IPS-20b (cell line): ENCODE measurements around the gene SHROOM3.

Source experiments
- H3K27ac ChIP-seq: one replicate; pipeline ENCODE4 v1.5.1; 2013; ENCODE audit warnings: low read length
- H3K27me3 ChIP-seq: 2 replicates; pipeline ENCODE4 v1.6.1; 2013; ENCODE audit warnings: mild to moderate bottlenecking, low read length, inconsistent platforms; ENCODE audit not compliant: insufficient read depth
- H3K36me3 ChIP-seq: 2 replicates; pipeline ENCODE4 v1.6.1; 2013; ENCODE audit warnings: low read depth, mild to moderate bottlenecking, inconsistent platforms, low read length, moderate library complexity; ENCODE audit not compliant: insufficient read depth
- H3K4me1 ChIP-seq: 2 replicates; pipeline ENCODE4 v1.6.1; 2013; ENCODE audit warnings: mild to moderate bottlenecking, control low read depth, inconsistent platforms, low read length, moderate library complexity; ENCODE audit not compliant: insufficient read depth
- H3K4me3 ChIP-seq: 2 replicates; pipeline ENCODE4 v1.5.1; 2013; ENCODE audit warnings: mild to moderate bottlenecking, low read length, inconsistent platforms
- H3K9ac ChIP-seq: 2 replicates; pipeline ENCODE4 v1.6.1; 2013; ENCODE audit warnings: low read depth, mild to moderate bottlenecking, inconsistent platforms, low read length, moderate library complexity
- H3K9me3 ChIP-seq: 2 replicates; pipeline ENCODE4 v1.6.1; 2013; ENCODE audit warnings: mild to moderate bottlenecking, low read depth, low read length, inconsistent platforms; ENCODE audit not compliant: insufficient read depth

SHROOM3 gene

DNA sequence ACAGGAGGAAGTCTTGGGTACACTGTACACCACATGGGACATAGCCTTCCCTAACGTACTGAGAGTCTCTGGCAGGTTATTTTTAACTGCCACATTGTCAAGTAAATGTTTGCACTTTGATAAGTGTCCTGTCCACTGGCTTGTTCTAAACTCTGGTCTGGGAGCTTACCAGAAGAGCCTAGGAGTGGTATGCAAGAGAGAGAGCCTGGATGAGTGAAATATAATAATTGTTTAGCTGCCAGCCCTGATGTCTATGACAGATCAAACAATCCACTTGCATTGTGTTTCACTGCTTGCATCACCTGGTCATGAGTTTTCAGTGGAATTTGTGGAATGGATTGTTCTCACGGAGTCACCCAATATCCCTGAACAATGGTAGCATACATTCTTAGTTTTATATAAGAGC lies 91.6 kb downstream of the SHROOM3 start:
- no peak overlapping the region for H3K27ac ChIP-seq
- H3K4me1 ChIP-seq: no peaks in the 10 kb centered on the region; the same call in 1 of the 2 replicates
- H3K4me3 ChIP-seq: no peak overlapping the region
- H3K9ac ChIP-seq: no peak overlapping the region
- H3K27me3 ChIP-seq: no peaks in the 10 kb centered on the region
- no peaks in the 10 kb centered on the region for H3K9me3 ChIP-seq
- no peaks in the 10 kb centered on the region for H3K36me3 ChIP-seq

DNA sequence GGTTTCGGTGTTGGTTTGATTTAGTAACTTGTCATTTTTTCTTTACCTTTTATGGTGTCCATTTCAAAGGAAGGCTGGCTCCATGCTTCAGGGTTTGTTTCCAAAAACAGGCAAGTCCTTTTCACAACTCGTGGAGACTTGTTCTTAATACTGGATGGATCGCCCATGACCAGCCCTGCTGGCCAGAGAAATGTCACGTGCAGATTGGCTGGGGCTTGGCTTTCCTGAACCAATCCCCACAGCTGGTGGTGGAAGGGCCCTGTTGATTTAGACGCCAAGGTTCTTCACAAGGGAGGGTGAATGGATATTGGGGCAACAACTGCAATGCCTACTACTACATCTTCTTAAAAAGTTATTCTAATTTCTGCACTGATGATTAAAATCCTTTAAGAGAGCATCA lies 92.6 kb downstream of the SHROOM3 start:
- H3K36me3 ChIP-seq: no peaks in the 10 kb centered on the region

DNA sequence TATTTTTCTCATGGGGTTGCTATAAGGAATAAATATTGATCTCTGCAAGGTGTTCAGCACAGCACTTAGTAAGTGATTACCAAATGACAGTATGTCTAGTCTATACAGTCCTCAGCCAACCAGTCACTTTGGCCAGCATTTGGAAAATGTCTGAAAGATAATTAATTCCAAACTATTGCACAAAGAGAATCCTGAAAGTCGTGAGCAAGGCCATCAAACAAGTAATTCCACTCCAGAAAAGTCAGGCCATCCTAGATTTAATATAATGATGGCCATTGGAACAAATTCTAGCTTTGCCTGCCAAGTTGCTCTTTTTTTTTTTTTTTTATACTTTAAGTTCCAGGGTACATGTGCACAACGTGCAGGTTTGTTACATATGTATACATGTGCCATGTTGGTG lies 96.6 kb downstream of the SHROOM3 start:
- Histone ChIP-seq H3K27ac (no peak overlapping the region), H3K27me3 (no peaks in the 10 kb centered on the region), H3K36me3 (no peaks in the 10 kb centered on the region), H3K9ac (no peak overlapping the region), H3K4me3 (no peak overlapping the region), H3K4me1 (peaks cover 12% of the 10 kb centered on the region), H3K9me3 (no peaks in the 10 kb centered on the region)

More for the DNA sequence above, 92.6 kb downstream of the SHROOM3 start:
- H3K9me3 ChIP-seq: no peaks in the 10 kb centered on the region
- no peak overlapping the region for H3K4me3 ChIP-seq
- no peak overlapping the region for H3K27ac ChIP-seq
- no peak overlapping the region for H3K9ac ChIP-seq
- H3K27me3 ChIP-seq: no peaks in the 10 kb centered on the region
- no peaks in the 10 kb centered on the region; the same call in 1 of the 2 replicates for H3K4me1 ChIP-seq

DNA sequence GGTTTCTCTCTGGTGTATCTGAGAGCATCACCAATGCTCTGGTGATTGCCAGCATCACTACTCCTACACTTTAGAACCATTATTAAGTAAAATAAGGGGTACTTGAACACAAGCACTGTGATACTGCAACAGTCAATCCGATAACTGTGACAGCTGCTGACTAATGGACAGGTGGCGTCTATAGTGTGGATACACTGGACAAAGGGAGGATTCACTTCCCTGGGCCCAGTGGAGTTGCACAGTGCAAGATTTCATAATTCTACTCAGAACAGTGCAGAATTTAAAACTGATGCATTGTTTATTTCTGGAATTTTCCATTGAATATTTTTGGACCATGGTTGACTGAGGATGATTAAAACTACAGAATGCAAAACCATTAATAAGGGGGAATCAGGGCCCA lies 97.8 kb downstream of the SHROOM3 start:
- Histone ChIP-seq H3K36me3 (no peaks in the 10 kb centered on the region), H3K27me3 (no peaks in the 10 kb centered on the region), H3K4me3 (no peak overlapping the region), H3K27ac (no peak overlapping the region), H3K9me3 (no peaks in the 10 kb centered on the region), H3K9ac (no peak overlapping the region), H3K4me1 (peaks cover 12% of the 10 kb centered on the region; the same call in 1 of the 2 replicates)

DNA sequence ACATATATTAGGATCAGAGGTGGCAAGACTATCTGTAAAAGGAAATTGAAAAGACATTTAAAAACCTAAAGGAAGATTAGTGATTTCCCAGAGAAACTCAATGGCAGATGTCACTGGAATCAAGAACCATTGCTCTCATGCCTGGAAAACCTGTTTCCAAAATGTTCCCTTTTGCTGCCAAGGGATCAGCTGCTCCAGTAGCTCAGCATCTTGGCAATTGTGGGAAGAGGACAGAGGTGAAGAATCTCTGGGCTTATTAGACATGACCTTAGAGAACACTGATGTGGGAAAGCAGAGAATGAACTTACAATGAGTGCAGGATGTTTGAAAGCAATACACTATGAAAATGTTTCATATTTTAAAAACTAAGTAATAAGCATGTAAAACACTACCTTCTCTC lies 98.3 kb downstream of the SHROOM3 start:
- no peak overlapping the region for H3K27ac ChIP-seq
- H3K9ac ChIP-seq: no peak overlapping the region
- peaks cover 12% of the 10 kb centered on the region; the same call in 1 of the 2 replicates for H3K4me1 ChIP-seq
- H3K36me3 ChIP-seq: no peaks in the 10 kb centered on the region
- H3K9me3 ChIP-seq: no peaks in the 10 kb centered on the region
- H3K4me3 ChIP-seq: no peak overlapping the region
- H3K27me3 ChIP-seq: no peaks in the 10 kb centered on the region

DNA sequence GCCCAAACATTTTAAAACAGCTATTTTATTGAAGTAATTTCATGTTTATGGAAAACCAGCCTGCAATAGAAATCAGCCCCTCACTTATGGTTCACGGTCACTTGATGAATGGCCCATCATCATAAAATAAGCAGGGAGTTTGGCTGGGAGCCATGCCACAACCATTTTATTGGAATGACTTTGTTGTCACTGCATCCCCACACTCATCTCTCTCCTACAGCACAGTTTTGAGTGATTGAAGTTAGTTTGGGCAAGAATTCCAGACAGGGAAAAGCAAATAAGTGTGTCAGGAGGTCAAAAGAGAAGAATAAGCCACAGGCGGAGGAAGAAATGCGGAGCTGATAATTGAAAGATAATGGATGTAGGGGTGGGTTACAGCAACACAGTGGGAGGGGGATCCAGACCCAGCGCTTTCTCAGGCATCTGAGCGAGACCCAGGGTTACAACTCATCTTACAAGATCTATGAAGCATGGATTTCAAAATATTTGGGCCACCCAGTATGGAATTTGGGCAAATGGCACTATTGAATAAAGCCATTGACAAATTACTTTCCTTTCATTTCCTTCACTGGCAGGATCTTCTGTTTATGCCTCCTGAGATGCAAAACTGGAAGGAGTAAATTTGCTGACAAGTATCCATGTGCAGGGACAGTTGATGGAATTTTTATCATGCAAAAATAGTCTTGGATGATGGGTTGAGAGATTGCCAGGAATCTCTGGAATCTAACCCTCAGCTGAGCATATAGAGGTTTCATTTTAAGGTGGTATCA lies 100.8 kb downstream of the SHROOM3 start:
- Histone ChIP-seq H3K27ac (no peak overlapping the region), H3K4me1 (peaks cover 18% of the 10 kb centered on the region; the same call in 1 of the 2 replicates), H3K4me3 (no peak overlapping the region; the same call in 1 of the 2 replicates), H3K27me3 (no peaks in the 10 kb centered on the region), H3K9ac (no peak overlapping the region), H3K9me3 (no peaks in the 10 kb centered on the region), H3K36me3 (no peaks in the 10 kb centered on the region)

DNA sequence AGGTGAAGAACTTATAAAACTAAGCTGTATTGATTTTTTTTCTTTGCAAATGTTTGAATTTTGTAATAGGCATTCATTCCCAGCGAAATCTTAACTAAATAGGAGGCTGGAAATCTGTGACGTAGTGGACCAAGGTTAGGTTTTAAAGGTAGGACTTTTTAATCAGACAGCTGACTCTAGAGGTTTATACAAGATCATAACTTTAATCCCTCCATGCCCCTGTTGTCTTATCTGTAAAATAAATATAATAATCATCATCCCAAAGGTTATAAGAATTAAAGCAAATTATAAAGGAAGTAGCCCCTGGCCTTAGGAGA lies 101.3 kb downstream of the SHROOM3 start:
- H3K9ac ChIP-seq: no peak overlapping the region
- H3K4me3 ChIP-seq: no peak overlapping the region
- no peaks in the 10 kb centered on the region for H3K9me3 ChIP-seq
- H3K4me1 ChIP-seq: peaks cover 18% of the 10 kb centered on the region; the same call in 1 of the 2 replicates
- H3K27me3 ChIP-seq: no peaks in the 10 kb centered on the region
- no peaks in the 10 kb centered on the region for H3K36me3 ChIP-seq
- H3K27ac ChIP-seq: no peak overlapping the region

DNA sequence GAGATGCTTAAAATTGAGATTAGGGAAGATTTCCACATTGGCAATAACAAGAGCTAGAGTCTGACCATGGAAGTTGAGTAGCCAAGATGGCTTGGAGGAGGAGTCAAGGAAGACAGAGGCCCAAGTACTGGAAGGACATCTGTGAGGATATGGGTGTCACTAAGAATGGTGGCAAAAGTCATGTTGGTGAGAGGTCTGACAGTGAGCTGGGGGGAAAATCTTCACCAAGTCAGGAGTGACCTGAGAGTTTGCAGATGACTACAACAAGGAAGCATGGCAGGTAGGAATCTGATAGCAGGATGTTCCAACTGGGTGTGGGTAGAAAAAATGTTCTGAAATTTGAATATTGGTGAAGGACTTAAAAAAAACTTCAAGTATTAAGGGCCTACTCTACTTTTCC lies 103.3 kb downstream of the SHROOM3 start:
- no peak overlapping the region for H3K27ac ChIP-seq
- no peak overlapping the region for H3K9ac ChIP-seq
- H3K36me3 ChIP-seq: no peaks in the 10 kb centered on the region
- no peaks in the 10 kb centered on the region for H3K27me3 ChIP-seq
- H3K9me3 ChIP-seq: no peaks in the 10 kb centered on the region
- peaks cover 18% of the 10 kb centered on the region; the same call in 1 of the 2 replicates for H3K4me1 ChIP-seq
- no peak overlapping the region for H3K4me3 ChIP-seq

DNA sequence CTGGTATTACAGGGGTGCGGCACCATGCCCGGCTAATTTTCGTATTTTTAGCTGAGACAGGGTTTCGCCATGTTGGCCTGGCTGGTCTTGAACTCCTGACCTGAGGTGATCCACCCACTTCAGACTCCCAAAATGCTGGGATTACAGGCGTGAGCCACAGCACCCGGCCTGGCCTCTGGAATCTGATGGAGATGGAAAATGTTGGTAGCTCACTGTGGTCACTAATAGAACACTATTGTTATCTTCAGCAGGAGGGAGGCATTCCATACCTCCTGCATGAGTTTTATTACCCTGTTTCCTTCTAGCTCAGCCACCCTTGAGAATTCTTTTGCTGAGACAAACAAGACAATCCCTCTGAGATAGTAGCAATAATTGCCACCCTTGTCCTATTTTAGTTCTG lies 105.0 kb downstream of the SHROOM3 start:
- no peak overlapping the region for H3K9ac ChIP-seq

DNA sequence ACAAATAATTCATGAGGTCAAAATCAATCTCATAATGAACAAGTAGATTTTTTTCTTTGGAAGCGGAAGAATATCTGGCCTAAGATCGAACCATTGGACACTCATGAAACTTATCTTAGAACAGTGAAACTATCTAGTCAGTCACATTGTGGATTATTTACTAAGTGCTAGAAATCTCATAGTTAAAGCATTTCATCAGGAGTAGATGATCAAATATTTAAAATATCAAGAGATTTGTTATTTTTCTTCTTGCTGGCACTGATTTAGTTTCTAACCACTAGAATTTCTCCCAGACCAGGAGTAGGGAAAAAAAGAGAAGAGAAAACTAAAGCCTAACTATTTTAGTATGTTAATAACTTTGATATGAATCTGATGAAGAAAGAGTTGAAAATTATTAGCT lies 105.5 kb downstream of the SHROOM3 start:
- H3K27ac ChIP-seq: no peak overlapping the region
- H3K9me3 ChIP-seq: no peaks in the 10 kb centered on the region
- H3K36me3 ChIP-seq: no peaks in the 10 kb centered on the region
- peaks cover 20% of the 10 kb centered on the region; the same call in 1 of the 2 replicates for H3K4me1 ChIP-seq
- H3K27me3 ChIP-seq: no peaks in the 10 kb centered on the region
- no peak overlapping the region for H3K9ac ChIP-seq
- H3K4me3 ChIP-seq: no peak overlapping the region

More for the DNA sequence above, 105.0 kb downstream of the SHROOM3 start:
- Histone ChIP-seq H3K36me3 (no peaks in the 10 kb centered on the region), H3K4me1 (peaks cover 17% of the 10 kb centered on the region; the same call in 1 of the 2 replicates), H3K27me3 (no peaks in the 10 kb centered on the region), H3K27ac (no peak overlapping the region), H3K9me3 (no peaks in the 10 kb centered on the region), H3K4me3 (no peak overlapping the region)

DNA sequence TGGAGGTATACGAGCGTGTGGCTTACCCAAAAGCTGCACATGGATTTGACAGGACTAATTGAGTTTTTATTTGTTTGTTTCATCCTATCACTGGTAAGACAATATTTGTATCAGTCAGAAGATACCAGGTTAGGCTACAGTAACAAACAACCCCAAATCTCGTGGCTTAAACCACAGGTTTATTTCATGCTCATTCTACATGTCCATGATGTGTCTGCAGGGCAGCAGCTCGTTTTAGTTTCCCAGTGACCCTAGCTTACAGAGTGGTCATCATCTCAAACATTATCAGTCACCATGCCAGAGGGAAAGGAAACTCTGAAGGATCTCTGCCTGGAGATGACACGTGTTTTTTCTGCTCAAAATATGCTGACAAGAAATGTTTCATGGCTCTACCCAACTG lies 108.3 kb downstream of the SHROOM3 start:
- Histone ChIP-seq H3K4me3 (no peak overlapping the region), H3K9ac (no peak overlapping the region), H3K36me3 (no peaks in the 10 kb centered on the region), H3K9me3 (no peaks in the 10 kb centered on the region), H3K27ac (no peak overlapping the region), H3K4me1 (peaks cover 25% of the 10 kb centered on the region), H3K27me3 (no peaks in the 10 kb centered on the region)

DNA sequence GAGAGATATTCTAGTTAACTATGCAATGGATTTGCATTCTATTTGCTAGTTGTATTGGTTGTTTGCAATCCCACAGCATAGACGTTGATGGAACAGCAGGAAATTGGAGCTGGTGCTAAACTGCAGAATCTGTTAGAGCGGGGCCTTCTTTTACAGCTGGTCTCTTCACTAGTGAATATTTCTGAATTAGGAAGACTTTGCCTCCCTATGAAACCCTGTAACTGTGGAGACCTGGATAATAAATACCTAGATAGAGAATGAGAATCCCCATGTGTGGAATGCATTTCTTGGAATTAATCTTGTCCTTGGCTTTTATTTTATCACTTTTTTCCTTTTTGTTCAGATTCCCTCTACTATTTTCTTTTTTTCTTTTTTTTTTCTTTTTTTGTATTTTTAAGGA lies 109.7 kb downstream of the SHROOM3 start:
- H3K4me1 ChIP-seq: peaks cover 24% of the 10 kb centered on the region
- H3K27ac ChIP-seq: no peak overlapping the region
- H3K9me3 ChIP-seq: no peaks in the 10 kb centered on the region
- no peak overlapping the region for H3K4me3 ChIP-seq
- H3K27me3 ChIP-seq: no peaks in the 10 kb centered on the region
- no peaks in the 10 kb centered on the region for H3K36me3 ChIP-seq
- H3K9ac ChIP-seq: no peak overlapping the region
